ENCODE measurements around the gene WTAP.
A peak's percentile ranks its signal among the peaks of the same experiment; 100 is the strongest.
"Not testable (repeated sequence)": the region's sequence is repeated elsewhere in the genome, so short reads cannot be mapped to it uniquely, and the experiment has no call there.

WTAP gene

GRCh38 chr6:159729598-159730331 lies 2.5 kb downstream of the WTAP start:
- no peak for DNase-seq

- DNase-seq = no peak
Observed at GRCh38 chr6:159730332-159730676, 3.0 kb downstream of the WTAP start.

GRCh38 chr6:159732550-159732949 lies 5.2 kb downstream of the WTAP start:
- not testable (repeated sequence) for DNase-seq

- DNase-seq = not testable (repeated sequence)
Observed at GRCh38 chr6:159733395-159733794, 6.1 kb downstream of the WTAP start.

GRCh38 chr6:159736908-159737307 lies 9.6 kb downstream of the WTAP start:
- no peak for DNase-seq

- DNase-seq = no peak
Observed at GRCh38 chr6:159739341-159739740, 12.0 kb downstream of the WTAP start.

- no peak for DNase-seq
Observed at GRCh38 chr6:159742165-159742564, 14.9 kb downstream of the WTAP start.

- DNase-seq = no peak
Observed at GRCh38 chr6:159745081-159745480, 17.8 kb downstream of the WTAP start.

GRCh38 chr6:159746759-159747158 lies 19.5 kb downstream of the WTAP start:
- no peak for DNase-seq

GRCh38 chr6:159748127-159748526 lies 20.8 kb downstream of the WTAP start:
- DNase-seq = not testable (repeated sequence)

GRCh38 chr6:159751448-159751847 lies 24.1 kb downstream of the WTAP start:
- DNase-seq = no peak

- no peak for DNase-seq
Observed at GRCh38 chr6:159753081-159753872, 26.0 kb downstream of the WTAP start.

- DNase-seq = no peak
Observed at GRCh38 chr6:159754401-159754800, 27.1 kb downstream of the WTAP start.

GRCh38 chr6:159754959-159755914 lies 27.9 kb downstream of the WTAP start:
- no peak for DNase-seq

- no peak for DNase-seq
Observed at GRCh38 chr6:159756508-159756907, 29.2 kb downstream of the WTAP start.

- no peak for DNase-seq
Observed at GRCh38 chr6:159758031-159759001, 31.0 kb downstream of the WTAP start.

- no peak for DNase-seq
Observed at GRCh38 chr6:159759645-159760044, 32.3 kb downstream of the WTAP start.

GRCh38 chr6:159760602-159761057 lies 33.3 kb downstream of the WTAP start:
- no peak for DNase-seq

- peak; percentile 75 for DNase-seq
Observed at GRCh38 chr6:159761129-159761872, 34.0 kb downstream of the WTAP start.

- peak; percentile 98 for DNase-seq
Observed at GRCh38 chr6:159761873-159762680, 34.8 kb downstream of the WTAP start, which contains the start of gene ACAT2. Gene ACAT2 (plus strand): TSS chr6:159762045. CDS start chr6:159762088, 43 bp downstream.

Measured in retina (tissue), 1 donor.